Epithelial cell of proximal tubule (primary cell): ENCODE measurements around the gene MINDY4. TPM values are rescaled to one million over a fixed set of nuclear protein-coding genes. Genes with fewer than 3 reads are reported as not detected.

Source experiments
- DNase-seq: peaks from one replicate; pipeline ENCODE4 v3.0.0-alpha.2; 2011; ENCODE audit warnings: low read depth
- H3K4me3 ChIP-seq: 2 replicates; pipeline ENCODE4 v1.5.1; 2011; ENCODE audit warnings: low read depth, mild to moderate bottlenecking, low read length
- total RNA-seq: library from RNA; depleted of rRNA; stranded (reverse); fragments of >200 nt; gene quantifications from 2 replicates; pipeline ENCODE4 v1.2.3, GENCODE V29; 2015
- TF ChIP-seq, protein P1 (sequence below): conservative IDR thresholded peaks from 2 replicates; pipeline ENCODE4 v1.5.1; 2012; ENCODE audit warnings: low read depth, mild to moderate bottlenecking, low read length

Gene MINDY4
- total RNA-seq, 1 donor from 2014 or later, result 5.2 TPM

DNA sequence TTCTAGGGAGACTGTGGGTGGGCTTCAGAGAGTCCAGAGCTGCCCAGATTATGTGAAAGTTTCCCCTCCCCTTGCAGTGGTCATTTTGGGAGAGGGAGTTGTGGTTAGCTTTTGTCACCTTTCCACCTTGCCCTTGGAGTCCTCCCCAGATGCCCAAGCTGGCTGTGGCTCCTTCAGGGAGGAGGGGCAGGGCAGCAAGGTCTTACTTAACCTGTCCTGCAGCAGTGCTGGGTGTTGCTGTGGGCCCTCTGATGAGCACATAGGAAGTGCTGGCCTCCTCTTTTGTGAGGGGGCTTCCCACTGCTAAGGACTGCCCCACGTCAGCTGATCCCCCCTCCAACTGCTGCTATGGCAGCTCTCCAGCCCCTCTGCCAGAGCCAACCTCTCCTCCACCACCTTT lies 122.8 kb downstream of the MINDY4 start:
- H3K4me3 ChIP-seq, result no peak overlapping the region
- TF ChIP-seq, protein P1, sequence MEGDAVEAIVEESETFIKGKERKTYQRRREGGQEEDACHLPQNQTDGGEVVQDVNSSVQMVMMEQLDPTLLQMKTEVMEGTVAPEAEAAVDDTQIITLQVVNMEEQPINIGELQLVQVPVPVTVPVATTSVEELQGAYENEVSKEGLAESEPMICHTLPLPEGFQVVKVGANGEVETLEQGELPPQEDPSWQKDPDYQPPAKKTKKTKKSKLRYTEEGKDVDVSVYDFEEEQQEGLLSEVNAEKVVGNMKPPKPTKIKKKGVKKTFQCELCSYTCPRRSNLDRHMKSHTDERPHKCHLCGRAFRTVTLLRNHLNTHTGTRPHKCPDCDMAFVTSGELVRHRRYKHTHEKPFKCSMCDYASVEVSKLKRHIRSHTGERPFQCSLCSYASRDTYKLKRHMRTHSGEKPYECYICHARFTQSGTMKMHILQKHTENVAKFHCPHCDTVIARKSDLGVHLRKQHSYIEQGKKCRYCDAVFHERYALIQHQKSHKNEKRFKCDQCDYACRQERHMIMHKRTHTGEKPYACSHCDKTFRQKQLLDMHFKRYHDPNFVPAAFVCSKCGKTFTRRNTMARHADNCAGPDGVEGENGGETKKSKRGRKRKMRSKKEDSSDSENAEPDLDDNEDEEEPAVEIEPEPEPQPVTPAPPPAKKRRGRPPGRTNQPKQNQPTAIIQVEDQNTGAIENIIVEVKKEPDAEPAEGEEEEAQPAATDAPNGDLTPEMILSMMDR, result no peak

DNA sequence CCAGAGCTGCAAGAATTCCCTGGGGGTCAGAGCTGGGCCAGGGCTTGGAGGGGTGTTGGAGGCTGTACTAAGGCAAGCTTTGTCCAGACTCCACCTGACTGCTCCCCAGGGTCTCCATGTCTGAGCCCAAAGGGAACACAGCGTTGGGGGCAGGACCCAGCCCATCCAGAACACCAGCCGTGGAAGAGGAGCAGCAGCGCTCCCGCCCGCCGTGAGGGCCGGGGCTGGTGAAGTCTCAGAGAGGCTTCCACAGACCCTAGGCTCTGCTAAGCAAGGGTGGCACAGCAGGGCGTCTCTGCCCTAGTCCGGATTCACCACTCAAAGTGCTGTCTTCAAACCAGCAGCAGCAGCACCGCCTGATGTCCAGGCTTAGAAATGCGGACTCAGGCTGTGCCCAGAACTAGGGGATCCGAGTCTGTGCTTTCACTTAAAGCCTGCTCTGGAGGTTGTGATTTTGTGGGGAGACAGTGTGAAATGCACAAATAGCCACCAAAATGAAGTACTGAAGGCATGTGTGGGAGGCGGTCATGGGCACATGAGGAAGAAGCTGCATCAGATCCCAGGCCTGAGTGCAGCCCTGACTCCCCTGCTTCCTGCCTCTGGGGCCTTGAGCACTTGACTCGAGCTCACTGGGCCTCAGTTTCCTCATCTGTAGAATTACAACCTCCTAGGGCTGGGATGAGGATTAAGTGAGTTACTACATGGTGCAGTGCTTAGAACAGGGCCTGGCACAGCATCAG lies 123.8 kb downstream of the MINDY4 start:
- no peak for DNase-seq
- TF ChIP-seq, protein P1, result no peak
- no peak overlapping the region for H3K4me3 ChIP-seq

More for the DNA sequence above, 122.8 kb downstream of the MINDY4 start:
- no peak for DNase-seq

DNA sequence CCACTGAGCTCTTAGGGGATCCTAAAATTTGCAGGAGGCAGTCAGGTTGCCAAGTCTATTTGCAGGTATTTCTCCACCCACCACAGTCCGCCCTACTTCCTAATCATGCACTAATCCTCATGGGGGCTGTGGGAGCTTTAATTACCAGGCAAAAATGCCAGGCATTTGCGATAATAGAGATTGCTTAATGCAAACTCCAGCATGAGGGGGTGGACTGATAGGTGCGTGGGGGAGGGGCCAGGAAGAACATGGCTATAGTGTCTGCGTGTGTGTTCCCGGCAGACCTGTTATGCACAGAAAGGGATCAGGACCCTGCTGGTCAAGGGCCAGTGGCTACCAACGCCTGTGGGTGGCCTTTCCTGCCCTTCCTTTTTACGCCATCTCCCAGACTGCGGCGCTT lies 124.8 kb downstream of the MINDY4 start:
- TF ChIP-seq, protein P1, result no peak
- H3K4me3 ChIP-seq, result no peak overlapping the region
- no peak for DNase-seq

DNA sequence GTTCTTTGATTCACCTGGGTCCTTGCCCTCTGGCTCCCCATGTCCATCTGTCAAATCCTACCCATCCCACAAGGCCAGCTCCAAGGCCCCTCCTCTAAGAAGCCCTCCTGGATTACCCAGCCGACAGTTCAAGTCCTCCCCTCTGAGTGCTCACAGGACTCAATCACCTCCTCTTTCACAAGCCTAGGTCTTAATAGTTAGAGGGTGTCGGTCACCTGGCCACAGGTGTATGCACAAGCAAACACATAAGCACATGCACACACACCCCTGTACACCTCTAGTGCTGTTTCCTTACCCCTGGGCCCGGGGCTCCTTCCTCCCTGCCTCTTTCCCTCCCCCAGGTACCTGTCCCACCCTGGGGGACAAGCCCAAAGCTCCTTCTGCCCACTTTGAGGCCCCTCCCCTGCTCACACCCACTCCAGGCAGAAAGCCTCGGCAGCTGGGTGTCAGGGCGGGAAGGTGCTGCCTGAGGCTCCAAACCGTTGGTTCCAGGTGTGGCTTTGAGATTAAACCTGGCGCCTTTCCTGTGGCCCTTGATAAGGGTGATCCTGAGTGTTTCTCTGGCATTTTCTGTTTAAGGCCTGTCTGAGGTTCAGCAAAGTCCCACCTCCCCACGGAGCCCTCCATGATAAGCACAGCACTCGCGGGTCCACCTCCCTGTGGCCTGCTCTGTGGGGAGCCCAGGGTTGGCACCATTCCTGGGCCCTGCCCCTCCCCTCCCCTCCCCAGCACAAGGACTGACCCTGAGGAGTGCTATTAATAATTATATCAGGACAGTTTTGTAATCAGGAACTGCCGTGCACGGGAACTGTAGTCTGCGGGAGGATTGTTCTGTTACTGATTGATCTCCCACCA lies 125.8 kb downstream of the MINDY4 start:
- DNase-seq, result no peak
- no peak overlapping the region for H3K4me3 ChIP-seq
- TF ChIP-seq, protein P1, result no peak

DNA sequence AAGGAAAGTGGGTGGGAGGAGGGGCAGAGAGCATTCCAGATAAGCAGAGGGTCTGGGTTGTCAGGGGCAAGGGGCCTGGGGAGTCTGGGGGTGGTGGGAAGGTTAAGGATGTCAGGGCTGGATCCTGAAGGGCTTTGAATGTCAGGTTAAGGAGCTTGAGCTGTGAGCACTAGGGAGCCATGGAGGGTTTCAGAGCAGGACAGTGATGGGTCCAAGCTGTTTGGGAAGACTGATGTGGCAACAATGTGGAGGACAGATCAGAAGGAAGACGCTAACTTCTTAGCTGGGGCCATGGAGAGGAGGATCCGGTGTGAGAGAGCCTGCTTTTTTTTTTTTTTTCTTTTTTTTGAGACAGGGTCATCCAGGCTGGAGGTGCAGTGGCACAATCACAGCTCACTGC lies 126.6 kb downstream of the MINDY4 start:
- TF ChIP-seq, protein P1, result no peak
- no peak for DNase-seq
- H3K4me3 ChIP-seq, result no peak overlapping the region

DNA sequence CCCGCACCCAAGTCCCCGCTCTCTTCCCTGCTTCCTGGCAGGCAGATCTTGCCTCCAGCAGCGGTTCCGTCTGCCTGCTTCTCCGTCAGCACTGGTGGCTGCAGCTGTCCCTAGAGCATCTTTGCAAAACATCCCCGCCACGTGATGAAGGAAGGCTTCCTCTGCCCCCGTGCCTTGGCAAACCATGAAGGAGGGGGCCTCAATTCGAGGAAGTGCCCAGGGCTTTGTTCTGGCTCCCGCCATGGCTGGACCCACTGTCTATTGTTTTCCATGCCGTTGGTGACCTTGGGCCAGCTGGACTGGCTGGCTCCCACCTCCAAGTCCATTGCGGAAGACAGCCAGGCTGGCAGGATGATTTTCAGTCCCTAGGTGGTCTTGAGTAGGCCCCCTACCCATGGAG lies 127.2 kb downstream of the MINDY4 start:
- no peak for DNase-seq
- H3K4me3 ChIP-seq, result no peak overlapping the region
- TF ChIP-seq, protein P1, result no peak
